ENCODE measurements around the gene CYP19A1. TPM values are rescaled to one million over a fixed set of nuclear protein-coding genes. Genes with fewer than 3 reads are reported as not detected.

CYP19A1 gene
- total and polyA plus RNA-seq, 2 donors, result 0.69 to 0.99 TPM

GRCh38 chr15:51349156-51349844 is 10.9 kb upstream of the CYP19A1 start:
- no peaks in the 10 kb centered on the region for H3K4me1 ChIP-seq (ENCODE audit: insufficient read depth)

GRCh38 chr15:51348688-51349087 is 10.3 kb upstream of the CYP19A1 start:
- 65% methylated on average over 5 of the region's 5 CpGs for WGBS
- H3K4me3 ChIP-seq (ENCODE audit: low read depth, low read length), result no peak overlapping the region
- no peak for DNase-seq (ENCODE audit: extremely low spot score)
- no peaks in the 10 kb centered on the region for H3K4me1 ChIP-seq (ENCODE audit: insufficient read depth)
- no peaks in the 10 kb centered on the region for H3K36me3 ChIP-seq (ENCODE audit: insufficient read depth)
- H3K27ac ChIP-seq (ENCODE audit: low read depth), result no peak overlapping the region

More at GRCh38 chr15:51349156-51349844, 10.9 kb upstream of the CYP19A1 start:
- Histone ChIP-seq H3K4me3 (ENCODE audit: low read depth, low read length) (no peak overlapping the region), H3K27ac (ENCODE audit: low read depth) (no peak overlapping the region), H3K36me3 (ENCODE audit: insufficient read depth) (no peaks in the 10 kb centered on the region)
- WGBS, result 34% methylated on average over 4 of the region's 4 CpGs
- no peak for DNase-seq (ENCODE audit: extremely low spot score)

DNA sequence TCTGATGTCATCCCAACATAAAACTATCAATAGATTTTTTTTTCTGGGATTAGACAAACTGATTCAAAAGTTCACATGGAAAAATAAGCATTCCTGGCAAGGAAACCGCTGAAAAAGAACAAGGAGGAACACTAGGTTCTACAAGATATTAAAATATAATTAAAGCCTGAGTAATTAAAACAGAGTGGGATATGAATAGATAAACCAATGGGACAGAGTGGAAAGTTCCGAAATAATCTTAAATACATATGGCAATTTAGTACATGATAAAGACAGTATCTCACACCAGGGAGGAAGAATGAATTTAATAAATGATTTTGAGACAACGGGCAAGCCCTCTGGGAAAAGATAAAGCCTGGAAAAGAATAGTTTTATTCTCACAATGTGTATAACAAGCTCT is 7.7 kb upstream of the CYP19A1 start:
- 51% methylated on average over 3 of the region's 3 CpGs for WGBS
- H3K4me3 ChIP-seq (ENCODE audit: low read depth, low read length), result no peak overlapping the region
- DNase-seq (ENCODE audit: extremely low spot score), result no peak
- no peak overlapping the region for H3K27ac ChIP-seq (ENCODE audit: low read depth)
- H3K4me1 ChIP-seq (ENCODE audit: insufficient read depth), result no peaks in the 10 kb centered on the region
- no peaks in the 10 kb centered on the region for H3K36me3 ChIP-seq (ENCODE audit: insufficient read depth)

- no peak for DNase-seq (ENCODE audit: extremely low spot score)
- Histone ChIP-seq H3K36me3 (ENCODE audit: insufficient read depth) (no peaks in the 10 kb centered on the region), H3K4me3 (ENCODE audit: low read depth, low read length) (no peak overlapping the region), H3K27ac (ENCODE audit: low read depth) (no peak overlapping the region), H3K4me1 (ENCODE audit: insufficient read depth) (no peaks in the 10 kb centered on the region)
- 97% methylated on average over 4 of the region's 4 CpGs for WGBS
These were observed 5.1 kb upstream of the CYP19A1 start for GRCh38 chr15:51343466-51343865.

GRCh38 chr15:51342227-51342999 is 4.0 kb upstream of the CYP19A1 start:
- Histone ChIP-seq H3K36me3 (ENCODE audit: insufficient read depth) (no peaks in the 10 kb centered on the region), H3K4me3 (ENCODE audit: low read depth, low read length) (peak overlapping the region; percentile 42), H3K4me1 (ENCODE audit: insufficient read depth) (no peaks in the 10 kb centered on the region), H3K27ac (ENCODE audit: low read depth) (no peak overlapping the region)
- 55% methylated on average over 16 of the region's 16 CpGs for WGBS
- no peak for DNase-seq (ENCODE audit: extremely low spot score)

GRCh38 chr15:51341366-51342226 is 3.2 kb upstream of the CYP19A1 start, which contains the start of gene GLDN:
Gene GLDN, plus strand, starts transcription at chr15:51341655. Its CDS starts 30 bp downstream, at chr15:51341685.
- peak within 1 kb of the TSS; percentile 42 for H3K4me3 ChIP-seq (ENCODE audit: low read depth, low read length)
- H3K4me1 ChIP-seq (ENCODE audit: insufficient read depth), result no peaks in the 10 kb centered on the region
- 8% methylated on average over 76 of the region's 76 CpGs for WGBS
- H3K27ac ChIP-seq (ENCODE audit: low read depth), result no peak within 1 kb of the TSS
- DNase-seq (ENCODE audit: extremely low spot score), result no peak
- H3K36me3 ChIP-seq (ENCODE audit: insufficient read depth), result no peaks in the 10 kb centered on the region

DNA sequence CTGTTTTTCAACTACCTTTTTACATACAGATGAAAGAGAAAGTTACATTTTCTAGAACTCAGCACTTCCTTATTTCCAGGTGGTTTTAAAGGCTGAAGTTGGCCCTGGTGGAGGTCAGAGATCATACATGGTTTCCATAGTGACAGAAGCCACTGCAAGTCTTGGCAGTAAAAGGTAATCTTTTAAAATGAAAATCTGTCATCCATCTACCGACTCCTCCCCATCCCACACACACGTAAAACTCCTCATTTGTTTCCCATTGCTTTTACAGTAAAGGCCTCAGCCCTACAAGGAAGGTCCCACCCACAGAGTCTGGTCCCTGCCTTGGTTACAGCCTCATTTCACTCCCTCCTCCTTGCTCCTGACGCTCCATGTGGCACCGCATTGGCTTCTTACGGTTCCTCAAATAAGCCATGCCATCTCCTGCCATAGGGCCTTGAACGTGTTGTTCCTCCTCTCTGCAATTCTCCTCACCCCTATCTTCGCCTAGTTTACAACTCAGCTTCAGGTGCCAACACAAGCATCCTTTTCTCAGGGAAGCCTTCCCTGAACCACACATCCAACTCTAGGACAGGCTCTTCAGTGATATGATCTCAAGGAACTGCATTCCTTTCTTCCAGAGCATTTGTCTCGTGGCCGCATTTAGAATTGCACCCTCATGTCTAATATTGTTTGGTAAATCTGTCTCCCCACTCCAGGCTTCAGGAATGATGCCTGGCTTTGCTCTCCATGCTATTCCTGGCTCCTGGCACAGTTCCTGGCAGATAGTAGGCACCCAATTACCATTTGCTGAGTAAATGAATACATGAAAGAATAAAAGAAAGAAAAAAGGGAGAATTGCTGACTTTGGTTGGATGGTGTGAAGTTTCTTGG is 2.6 kb downstream of the CYP19A1 start:
- Histone ChIP-seq H3K4me3 (ENCODE audit: low read depth, low read length) (no peak overlapping the region), H3K27ac (ENCODE audit: low read depth) (no peak overlapping the region), H3K4me1 (ENCODE audit: insufficient read depth) (no peaks in the 10 kb centered on the region), H3K36me3 (ENCODE audit: insufficient read depth) (no peaks in the 10 kb centered on the region)
- 79% methylated on average over 9 of the region's 9 CpGs for WGBS
- DNase-seq (ENCODE audit: extremely low spot score), result no peak

DNA sequence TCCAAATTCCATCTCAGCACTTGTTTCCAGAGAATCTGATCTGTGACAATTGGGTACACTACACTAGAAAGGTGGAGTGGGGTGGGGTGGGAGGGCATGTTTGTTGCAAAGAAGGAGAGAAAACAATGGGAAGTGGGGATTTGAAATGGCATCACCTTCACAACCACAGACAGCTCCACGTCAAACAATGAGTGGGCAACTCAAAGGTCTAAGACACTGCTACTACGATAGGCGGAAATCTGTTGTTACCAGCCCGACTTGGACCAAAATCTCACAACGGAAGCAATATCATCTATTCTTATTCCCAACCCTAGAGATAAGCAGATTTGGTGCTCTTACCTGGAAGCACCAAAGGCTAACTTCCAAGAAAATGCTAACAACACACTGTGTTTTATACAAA is 3.3 kb downstream of the CYP19A1 start:
- Histone ChIP-seq H3K4me1 (ENCODE audit: insufficient read depth) (no peaks in the 10 kb centered on the region), H3K36me3 (ENCODE audit: insufficient read depth) (no peaks in the 10 kb centered on the region), H3K4me3 (ENCODE audit: low read depth, low read length) (no peak overlapping the region), H3K27ac (ENCODE audit: low read depth) (no peak overlapping the region)
- DNase-seq (ENCODE audit: extremely low spot score), result no peak
- 86% methylated on average over 5 of the region's 5 CpGs for WGBS

- H3K27ac ChIP-seq (ENCODE audit: low read depth), result no peak overlapping the region
- DNase-seq (ENCODE audit: extremely low spot score), result no peak
- WGBS, result 25% methylated on average over 2 of the region's 2 CpGs
- H3K4me3 ChIP-seq (ENCODE audit: low read depth, low read length), result no peak overlapping the region
- no peaks in the 10 kb centered on the region for H3K36me3 ChIP-seq (ENCODE audit: insufficient read depth)
- no peaks in the 10 kb centered on the region for H3K4me1 ChIP-seq (ENCODE audit: insufficient read depth)
These were observed 4.4 kb downstream of the CYP19A1 start for GRCh38 chr15:51334011-51334451.

DNA sequence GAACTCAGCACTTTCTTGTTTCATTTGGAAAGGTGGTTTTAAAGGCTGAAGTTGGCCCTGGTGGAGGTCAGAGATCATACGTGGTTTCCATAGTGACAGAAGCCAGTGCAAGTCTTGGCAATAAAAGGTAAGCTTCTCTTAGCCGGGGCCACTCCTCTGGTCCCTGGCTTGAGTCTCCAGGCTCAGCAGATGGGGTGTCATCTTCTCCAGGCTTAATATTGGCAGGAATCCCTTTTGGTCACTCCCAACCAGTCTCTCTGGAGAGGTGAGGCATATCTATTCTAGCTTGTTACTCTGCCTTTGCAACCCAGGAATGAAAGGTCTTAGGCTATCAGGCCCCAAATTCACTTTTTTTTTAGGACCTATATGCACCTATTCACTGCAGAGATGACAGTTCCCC is 4.8 kb downstream of the CYP19A1 start:
- H3K36me3 ChIP-seq (ENCODE audit: insufficient read depth), result no peaks in the 10 kb centered on the region
- no peak for DNase-seq (ENCODE audit: extremely low spot score)
- H3K27ac ChIP-seq (ENCODE audit: low read depth), result no peak overlapping the region
- 77% methylated on average over 2 of the region's 2 CpGs for WGBS
- no peak overlapping the region for H3K4me3 ChIP-seq (ENCODE audit: low read depth, low read length)
- H3K4me1 ChIP-seq (ENCODE audit: insufficient read depth), result no peaks in the 10 kb centered on the region

- WGBS, result 83% methylated on average over 4 of the region's 4 CpGs
- Histone ChIP-seq H3K4me1 (ENCODE audit: insufficient read depth) (no peaks in the 10 kb centered on the region), H3K4me3 (ENCODE audit: low read depth, low read length) (no peak overlapping the region), H3K36me3 (ENCODE audit: insufficient read depth) (no peaks in the 10 kb centered on the region), H3K27ac (ENCODE audit: low read depth) (no peak overlapping the region)
- DNase-seq (ENCODE audit: extremely low spot score), result no peak
These were observed 5.9 kb downstream of the CYP19A1 start for GRCh38 chr15:51332206-51333147.

GRCh38 chr15:51331141-51331540 is 7.3 kb downstream of the CYP19A1 start:
- Histone ChIP-seq H3K4me3 (ENCODE audit: low read depth, low read length) (no peak overlapping the region), H3K36me3 (ENCODE audit: insufficient read depth) (no peaks in the 10 kb centered on the region), H3K4me1 (ENCODE audit: insufficient read depth) (no peaks in the 10 kb centered on the region), H3K27ac (ENCODE audit: low read depth) (no peak overlapping the region)
- WGBS, result 63% methylated on average over 5 of the region's 5 CpGs
- DNase-seq (ENCODE audit: extremely low spot score), result no peak
